Astrocyte of the cerebellum (primary cell): ENCODE data around the gene FARS2.

Source experiments
- DNase-seq: peaks from one replicate; pipeline ENCODE4 v3.0.0-alpha.2; 2011; ENCODE audit warnings: low read depth
- H3K4me3 ChIP-seq: 2 replicates; pipeline ENCODE4 v1.5.1; 2011; ENCODE audit warnings: mild to moderate bottlenecking, low read depth, low read length, moderate library complexity
- CTCF ChIP-seq: IDR thresholded peaks from 2 replicates; pipeline ENCODE4 v1.5.1; 2012; ENCODE audit warnings: low read length, low read depth, moderate library complexity, mild to moderate bottlenecking; ENCODE audit errors: missing control alignments
- in situ Hi-C: cut with HindIII; loops from 2 replicates; pipeline ENCODE4 v1.10.0; 2017; ENCODE audit warnings: low sequenced_read_pairs

The FARS2 gene

GRCh38 chr6:5270093-5270680 is 8.9 kb downstream of the FARS2 start:
- no peak for TF ChIP-seq CTCF
- no peak for DNase-seq
- in situ Hi-C loops: no loop called here
- H3K4me3 ChIP-seq: no peak overlapping the region

DNA sequence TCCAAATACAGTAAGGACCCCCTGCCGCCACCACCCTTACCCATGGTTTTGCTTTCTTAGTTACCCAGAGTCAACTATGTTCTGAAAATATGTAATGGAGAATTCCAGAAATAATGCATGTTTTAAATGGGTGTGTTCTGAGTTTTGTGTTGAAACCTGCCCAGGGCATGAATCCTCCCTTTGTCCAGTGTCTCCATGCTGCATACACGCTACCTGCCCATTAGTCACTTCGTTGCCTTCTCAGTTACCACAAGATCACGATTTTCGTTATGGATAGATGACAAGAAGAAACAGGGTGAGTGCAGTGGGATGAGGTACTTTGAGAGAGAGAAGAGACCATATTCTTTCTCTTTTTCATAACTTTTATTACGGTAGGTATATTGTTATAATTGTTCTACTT is 10.6 kb downstream of the FARS2 start:
- no peak overlapping the region for H3K4me3 ChIP-seq
- DNase-seq: no peak
- in situ Hi-C loops: no loop called here
- TF ChIP-seq CTCF: no peak

GRCh38 chr6:5274231-5274630 is 12.9 kb downstream of the FARS2 start:
- H3K4me3 ChIP-seq: no peak overlapping the region
- DNase-seq: no peak
- in situ Hi-C loops: no loop called here
- TF ChIP-seq CTCF: no peak

DNA sequence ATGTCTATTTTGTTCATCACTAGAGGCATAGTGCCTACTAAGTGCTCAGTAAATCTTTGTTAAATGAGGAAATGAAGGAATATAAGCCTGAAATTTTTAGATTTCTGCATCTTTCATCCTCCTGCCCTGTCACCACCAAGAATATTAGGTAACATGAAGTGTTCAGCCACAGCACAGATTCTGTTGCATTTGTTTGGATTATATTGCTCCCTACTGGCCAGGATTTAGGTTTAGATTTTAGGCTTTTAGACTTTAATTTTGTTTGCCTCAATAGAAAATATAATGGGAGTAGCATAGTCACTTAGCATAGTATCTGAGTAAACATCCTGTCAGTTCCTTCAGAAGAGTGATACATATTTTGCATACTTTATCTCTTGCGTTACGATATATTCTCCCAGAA is 14.2 kb downstream of the FARS2 start:
- TF ChIP-seq CTCF: no peak

GRCh38 chr6:5276581-5276980 is 15.3 kb downstream of the FARS2 start:
- in situ Hi-C loops: no loop called here
- no peak for TF ChIP-seq CTCF
- DNase-seq: no peak

More for the DNA sequence above, 14.2 kb downstream of the FARS2 start:
- no peak overlapping the region for H3K4me3 ChIP-seq
- DNase-seq: no peak
- in situ Hi-C loops: no loop called here

DNA sequence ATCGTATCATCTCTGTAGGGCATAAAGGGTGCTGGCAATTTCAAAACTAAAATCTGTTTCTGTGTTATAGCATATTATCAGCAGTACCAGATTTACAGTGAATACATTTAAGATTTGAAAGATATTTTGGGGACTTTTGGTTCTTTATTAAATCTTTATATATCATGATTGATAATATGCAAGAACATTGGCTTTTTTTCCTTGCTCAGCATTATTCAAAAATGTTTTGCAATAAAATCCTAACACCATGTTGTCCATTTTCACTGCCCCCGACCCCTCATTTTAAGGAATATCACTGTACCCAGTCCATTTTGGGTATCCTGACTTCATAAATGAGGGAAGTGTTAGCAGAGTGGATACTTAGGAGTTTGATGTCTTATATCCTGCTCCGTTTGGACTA is 16.3 kb downstream of the FARS2 start:
- in situ Hi-C loops: no loop called here
- no peak overlapping the region for H3K4me3 ChIP-seq
- no peak for TF ChIP-seq CTCF
- no peak for DNase-seq

More at GRCh38 chr6:5276581-5276980, 15.3 kb downstream of the FARS2 start:
- no peak overlapping the region for H3K4me3 ChIP-seq
